NB4 (cell line): Measurements from ENCODE around the gene UBD.

ENCODE experiments used
- MAX ChIP-seq: IDR thresholded peaks from 2 replicates; pipeline ENCODE4 v1.6.1; 2011; ENCODE audit warnings: low read depth, low read length
- MYC ChIP-seq: IDR thresholded peaks from 2 replicates; pipeline ENCODE4 v1.6.1; 2011; ENCODE audit warnings: low read depth, low read length
- POLR2A ChIP-seq: IDR thresholded peaks from 2 replicates; pipeline ENCODE4 v1.6.1; 2011; ENCODE audit warnings: mild to moderate bottlenecking; ENCODE audit not compliant: insufficient read length; ENCODE audit errors: extremely low read depth
- TF ChIP-seq, protein P1 (sequence below): IDR thresholded peaks from one replicate; pipeline ENCODE4 v1.5.1; 2012; ENCODE audit warnings: low read depth, low read length

GRCh38 chr6:29530671-29531310 is 28.7 kb downstream of the UBD start:
- TF ChIP-seq, protein P1, sequence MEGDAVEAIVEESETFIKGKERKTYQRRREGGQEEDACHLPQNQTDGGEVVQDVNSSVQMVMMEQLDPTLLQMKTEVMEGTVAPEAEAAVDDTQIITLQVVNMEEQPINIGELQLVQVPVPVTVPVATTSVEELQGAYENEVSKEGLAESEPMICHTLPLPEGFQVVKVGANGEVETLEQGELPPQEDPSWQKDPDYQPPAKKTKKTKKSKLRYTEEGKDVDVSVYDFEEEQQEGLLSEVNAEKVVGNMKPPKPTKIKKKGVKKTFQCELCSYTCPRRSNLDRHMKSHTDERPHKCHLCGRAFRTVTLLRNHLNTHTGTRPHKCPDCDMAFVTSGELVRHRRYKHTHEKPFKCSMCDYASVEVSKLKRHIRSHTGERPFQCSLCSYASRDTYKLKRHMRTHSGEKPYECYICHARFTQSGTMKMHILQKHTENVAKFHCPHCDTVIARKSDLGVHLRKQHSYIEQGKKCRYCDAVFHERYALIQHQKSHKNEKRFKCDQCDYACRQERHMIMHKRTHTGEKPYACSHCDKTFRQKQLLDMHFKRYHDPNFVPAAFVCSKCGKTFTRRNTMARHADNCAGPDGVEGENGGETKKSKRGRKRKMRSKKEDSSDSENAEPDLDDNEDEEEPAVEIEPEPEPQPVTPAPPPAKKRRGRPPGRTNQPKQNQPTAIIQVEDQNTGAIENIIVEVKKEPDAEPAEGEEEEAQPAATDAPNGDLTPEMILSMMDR = no peak
- no peak for TF ChIP-seq POLR2A
- TF ChIP-seq MYC = no peak
- no peak for TF ChIP-seq MAX
